ENCODE results near the gene PNMA1.
A peak's percentile ranks its signal among the peaks of the same experiment; 100 is the strongest.

PNMA1 gene

DNA sequence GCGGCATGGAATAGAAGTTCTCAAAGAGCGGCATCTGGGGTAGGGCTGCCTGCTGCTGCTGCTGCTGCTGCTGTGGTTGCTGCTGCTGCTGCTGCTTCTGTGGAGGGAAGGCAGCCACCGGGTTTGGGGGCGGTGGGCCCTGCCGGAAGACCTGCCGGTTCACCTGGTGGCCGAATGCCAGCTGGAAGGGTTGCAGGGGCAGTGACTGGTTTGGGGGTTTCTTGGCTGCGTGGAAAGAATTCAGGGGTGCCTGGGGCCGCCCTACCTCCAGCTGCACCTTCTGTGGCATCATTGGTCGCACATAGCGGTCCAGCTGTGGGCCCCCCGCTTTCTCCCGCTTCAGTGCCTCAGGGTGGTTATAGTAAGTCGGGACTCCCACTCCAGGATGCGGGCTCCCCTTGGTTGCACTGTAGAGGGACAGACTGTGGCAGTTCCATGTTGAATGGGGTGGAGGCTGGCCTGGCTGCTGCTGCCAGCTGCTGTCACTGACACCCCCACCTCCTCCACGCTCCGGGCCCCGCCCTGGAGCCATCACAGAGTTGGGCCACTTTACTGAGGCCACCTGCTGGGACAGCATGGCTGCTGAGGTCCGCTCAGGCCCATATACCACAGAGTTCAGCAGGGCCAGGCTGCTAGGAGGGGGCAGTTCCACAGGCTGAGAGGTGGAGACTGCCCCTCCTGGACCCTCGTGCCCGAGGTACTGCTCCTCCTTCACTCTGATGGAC lies 25.2 kb upstream of the PNMA1 start:
- no peak for DNase-seq (ENCODE audit: insufficient read length, low spot score)
- FAIRE-seq = no peak

DNA sequence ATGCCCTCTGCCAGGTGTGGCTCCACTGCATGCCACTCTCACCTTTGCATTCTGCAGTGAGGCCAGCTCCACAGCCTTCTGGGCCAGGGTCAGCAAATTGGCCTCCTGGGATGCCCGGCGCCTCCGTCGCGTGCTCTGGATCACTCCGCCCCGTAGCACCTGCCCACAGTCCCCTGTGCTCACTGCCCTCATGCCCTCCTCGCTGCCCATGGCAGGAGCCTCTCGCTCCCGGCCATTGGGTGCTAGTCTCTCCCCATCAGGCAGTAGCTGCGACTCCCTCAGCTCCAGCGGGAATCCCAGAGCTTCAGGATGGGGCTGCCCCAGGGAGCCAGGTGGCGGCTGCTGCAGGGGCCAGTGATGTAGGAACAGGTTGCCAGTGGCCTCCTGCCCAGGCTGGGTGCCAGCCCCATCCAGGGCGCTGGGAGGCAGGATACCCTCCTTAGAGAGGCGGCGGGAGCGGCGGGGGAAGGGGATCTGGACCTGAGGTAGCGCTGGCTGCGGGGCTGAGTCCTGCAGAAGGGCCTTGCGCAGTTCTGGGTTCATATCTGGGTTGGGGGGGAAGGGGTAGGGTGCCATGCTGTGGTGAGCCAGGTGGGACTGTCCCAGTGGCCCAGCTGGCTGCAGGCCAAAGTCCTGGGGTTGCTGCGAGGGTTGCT lies 24.5 kb upstream of the PNMA1 start:
- FAIRE-seq (no peak), DNase-seq (ENCODE audit: insufficient read length, low spot score) (no peak)

GRCh38 chr14:73736842-73737241 lies 22.7 kb upstream of the PNMA1 start:
- FAIRE-seq = no peak
- DNase-seq (ENCODE audit: insufficient read length, low spot score) = no peak

DNA sequence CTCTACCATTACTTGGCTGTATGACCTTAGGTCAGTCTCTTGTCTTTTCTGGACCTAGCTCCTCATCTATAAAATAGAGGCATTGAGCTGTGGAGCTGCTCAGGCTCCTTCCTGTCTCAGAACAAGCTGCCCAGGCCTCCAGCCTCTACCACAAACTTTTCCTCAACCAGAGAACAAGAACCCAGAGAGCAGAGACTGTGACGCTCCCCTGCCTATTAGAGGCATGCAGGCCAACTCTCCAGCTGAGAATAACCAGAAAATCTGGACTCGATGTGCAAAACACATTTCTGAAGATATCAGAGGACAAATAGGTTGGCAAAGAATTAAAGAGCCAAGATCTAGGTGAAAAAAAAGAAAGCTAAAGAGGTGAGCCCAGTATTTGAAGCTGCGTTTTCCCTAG lies 17.8 kb upstream of the PNMA1 start:
- DNase-seq (ENCODE audit: insufficient read length, low spot score) (no peak), FAIRE-seq (no peak)

GRCh38 chr14:73731111-73731510 lies 16.9 kb upstream of the PNMA1 start:
- no peak for DNase-seq (ENCODE audit: insufficient read length, low spot score)

DNA sequence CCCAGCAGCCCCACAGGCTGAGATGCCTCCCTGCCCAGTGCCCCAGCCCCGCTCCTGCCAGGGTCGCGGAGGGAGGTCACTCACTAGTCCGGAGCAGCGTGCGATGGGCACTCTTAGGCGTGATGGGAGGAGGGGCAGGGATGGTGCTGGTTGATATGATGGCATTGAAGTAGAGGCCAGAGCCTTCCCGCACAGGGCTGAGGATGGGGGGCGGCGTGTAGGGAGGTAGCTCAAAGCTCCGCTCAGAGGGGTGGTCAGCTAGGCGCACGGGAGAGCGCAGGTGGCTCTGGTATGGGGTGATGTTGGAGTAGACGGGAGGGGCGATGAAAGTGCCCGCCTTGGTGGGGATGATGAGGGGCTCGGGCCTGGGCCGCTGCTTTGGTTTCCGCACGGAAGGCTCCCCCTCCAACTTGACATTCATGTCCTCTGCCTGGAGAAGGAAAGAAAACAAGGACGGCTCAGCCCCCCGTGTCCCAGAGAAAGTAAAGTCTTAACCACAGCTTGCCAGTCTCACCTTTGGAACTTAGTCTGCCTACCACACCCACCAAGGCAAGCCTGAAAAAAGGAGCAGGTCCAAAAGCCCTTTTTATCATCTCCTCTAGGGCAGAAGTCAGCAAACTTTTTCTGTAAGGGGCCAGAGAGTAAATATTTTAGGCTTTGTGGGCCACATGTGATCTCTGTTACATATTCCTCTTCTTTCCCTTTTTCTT lies 15.5 kb upstream of the PNMA1 start:
- FAIRE-seq (no peak), DNase-seq (ENCODE audit: insufficient read length, low spot score) (no peak)

More at GRCh38 chr14:73731111-73731510, 16.9 kb upstream of the PNMA1 start:
- FAIRE-seq = no peak

DNA sequence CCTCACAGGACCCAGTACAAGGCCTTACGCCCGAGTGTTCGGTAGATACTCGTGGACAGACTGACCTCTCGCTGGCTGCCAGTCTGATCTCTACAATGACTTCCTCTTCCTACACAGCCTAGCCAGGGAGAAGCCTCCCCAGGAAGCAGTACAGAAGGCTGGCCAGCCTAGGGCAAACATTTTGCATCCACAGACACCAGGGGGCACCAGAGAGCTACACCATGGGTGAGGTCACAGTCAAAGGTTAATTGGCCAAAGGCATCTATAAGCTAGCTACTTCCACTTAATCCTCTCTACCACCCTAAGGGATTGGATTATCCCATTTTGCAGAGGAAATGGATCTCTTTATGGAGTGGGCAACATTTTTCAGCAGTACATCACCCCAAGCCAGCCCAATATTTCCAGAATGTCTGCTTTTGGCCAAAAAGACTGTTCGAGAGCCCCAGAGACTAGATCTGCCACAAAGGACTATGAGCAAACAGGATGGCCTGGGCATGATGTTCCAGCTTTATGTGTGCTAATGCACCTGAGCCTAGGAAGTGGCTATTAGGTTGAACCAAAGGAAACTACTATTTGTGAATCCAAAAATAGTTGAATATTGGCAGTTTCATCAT lies 14.6 kb upstream of the PNMA1 start:
- DNase-seq (ENCODE audit: insufficient read length, low spot score) = peak; percentile 90
- FAIRE-seq = peak; percentile 95

GRCh38 chr14:73727166-73727565 lies 13.0 kb upstream of the PNMA1 start:
- no peak for FAIRE-seq
- no peak for DNase-seq (ENCODE audit: insufficient read length, low spot score)

GRCh38 chr14:73726025-73726961 lies 12.1 kb upstream of the PNMA1 start:
- no peak for FAIRE-seq
- DNase-seq (ENCODE audit: insufficient read length, low spot score) = no peak

DNA sequence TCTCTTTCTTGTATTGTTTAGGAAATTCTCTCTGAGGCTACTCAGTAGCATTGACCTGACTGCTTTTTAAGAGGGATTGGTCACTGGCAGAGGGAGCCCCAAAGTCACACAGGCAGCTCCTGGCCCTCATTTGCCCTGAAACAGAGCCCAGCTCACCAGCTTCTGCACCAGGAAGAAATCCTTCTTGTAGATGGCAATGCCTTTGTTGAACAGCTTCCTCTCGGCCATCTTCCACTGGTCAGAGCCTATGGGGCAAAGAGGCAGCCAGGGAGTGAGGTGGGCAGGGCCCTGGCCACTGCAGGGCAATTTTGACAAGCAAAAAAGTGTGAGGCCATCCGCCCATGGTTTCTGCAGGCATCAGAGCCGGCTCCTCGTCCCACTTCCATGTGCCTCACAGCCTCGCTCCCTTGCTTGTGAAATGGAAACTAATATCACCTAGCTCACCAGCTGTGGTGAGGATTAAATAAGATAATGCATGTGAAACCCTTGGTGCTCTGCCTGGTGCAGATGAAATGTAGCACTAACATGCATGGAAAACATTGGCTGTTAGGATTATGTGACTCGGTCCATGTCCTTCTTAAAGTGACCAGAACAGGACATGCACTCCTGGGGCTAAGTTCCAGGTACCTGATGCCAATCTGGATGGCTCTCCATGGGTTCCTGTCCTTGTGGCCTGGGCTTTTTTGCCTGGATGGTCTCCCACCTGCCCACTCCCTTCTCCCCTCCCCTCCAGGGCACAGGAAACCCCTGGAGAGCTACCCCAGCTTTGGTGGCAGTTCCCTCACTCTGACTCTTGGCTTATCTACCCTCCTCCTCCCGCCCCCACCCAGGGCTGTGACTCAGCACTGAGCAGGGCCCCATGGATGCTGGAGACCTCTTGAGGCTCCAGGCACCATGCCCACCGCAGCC lies 11.2 kb upstream of the PNMA1 start:
- FAIRE-seq = no peak
- DNase-seq (ENCODE audit: insufficient read length, low spot score) = no peak

- no peak for FAIRE-seq
- no peak for DNase-seq (ENCODE audit: insufficient read length, low spot score)
These were observed 10.5 kb upstream of the PNMA1 start for GRCh38 chr14:73724696-73725095.

DNA sequence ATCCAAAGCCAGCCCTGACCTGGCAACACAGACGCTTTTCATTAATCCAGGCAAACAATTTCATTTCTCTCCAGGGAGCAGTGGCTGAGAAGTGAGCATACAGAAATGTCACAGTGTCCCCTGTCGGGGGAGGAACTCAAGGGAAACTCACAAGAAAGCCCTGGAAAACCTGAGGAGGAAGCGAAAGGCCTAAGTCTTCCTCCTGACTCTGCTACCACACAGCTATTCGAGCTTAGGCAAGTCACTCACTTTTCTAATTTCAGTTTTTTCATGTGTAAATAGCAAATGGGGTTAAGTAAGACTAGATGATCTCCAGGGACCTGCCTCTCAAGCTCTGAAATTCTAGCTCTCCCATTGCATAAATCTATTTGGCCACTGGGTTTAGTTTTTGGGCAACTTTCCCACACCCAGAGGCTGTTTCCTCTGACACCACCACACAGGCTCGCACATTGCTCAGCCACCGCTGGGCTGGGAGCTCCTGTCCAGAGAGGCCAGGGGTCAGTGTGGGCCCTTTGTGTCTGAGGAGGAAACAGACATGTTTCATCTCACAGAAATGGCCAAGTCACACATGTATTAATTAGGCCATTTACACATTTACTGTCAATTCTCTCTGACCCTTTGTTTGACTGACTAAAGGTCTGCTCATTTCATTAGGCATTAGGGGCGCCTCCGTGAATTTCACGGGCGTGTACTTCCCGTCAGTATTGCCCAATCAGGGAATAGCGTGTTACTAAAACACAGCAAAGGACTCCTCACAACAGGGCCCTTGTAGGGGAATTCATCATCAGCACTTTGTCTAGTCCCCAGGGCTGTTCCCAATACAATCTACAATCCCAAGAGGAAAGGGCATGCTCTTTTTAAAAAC lies 9.8 kb upstream of the PNMA1 start:
- FAIRE-seq (peak; percentile 81), DNase-seq (ENCODE audit: insufficient read length, low spot score) (no peak)

DNA sequence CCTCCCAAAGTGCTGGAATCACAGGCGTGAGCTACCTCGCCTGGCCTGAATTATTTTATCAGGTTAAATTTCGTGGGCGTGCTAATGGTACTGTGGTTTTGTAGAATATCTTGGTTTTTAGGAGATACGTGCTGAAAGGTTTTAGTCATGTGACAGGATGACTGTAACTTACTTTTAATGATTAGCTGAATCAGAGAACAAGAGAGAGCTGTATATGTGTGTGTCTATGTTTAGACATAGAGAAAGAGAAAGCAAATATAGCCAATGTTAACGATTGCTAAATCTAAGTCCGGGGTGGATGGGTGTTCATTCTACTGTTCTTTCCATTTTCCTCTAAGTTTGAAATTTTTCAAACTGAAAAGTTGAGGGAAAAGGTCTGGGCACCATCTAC lies 9.2 kb upstream of the PNMA1 start:
- DNase-seq (ENCODE audit: insufficient read length, low spot score) = no peak
- no peak for FAIRE-seq

DNA sequence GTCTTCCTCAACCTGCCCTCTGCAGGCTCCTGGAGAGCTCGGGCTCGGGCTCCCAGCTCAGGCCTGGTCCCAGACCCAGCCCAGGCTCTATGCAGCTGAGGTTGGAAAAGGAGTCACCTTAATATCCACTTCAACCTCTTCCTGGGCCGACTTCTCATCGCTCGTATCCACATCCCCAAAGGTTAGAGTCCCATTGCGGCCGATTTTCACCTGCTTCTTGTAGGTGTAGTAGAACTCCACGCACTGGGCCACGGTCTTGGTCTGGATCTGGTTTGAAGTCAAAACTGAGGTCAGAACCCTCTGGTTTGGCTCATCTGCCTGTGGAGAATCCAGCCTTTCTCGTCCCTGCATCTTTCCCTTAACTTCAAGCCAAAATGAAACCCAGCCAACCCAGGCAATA lies 8.4 kb upstream of the PNMA1 start:
- DNase-seq (ENCODE audit: insufficient read length, low spot score) (no peak), FAIRE-seq (no peak)

- FAIRE-seq (no peak), DNase-seq (ENCODE audit: insufficient read length, low spot score) (no peak)
These were observed 7.1 kb upstream of the PNMA1 start for GRCh38 chr14:73721101-73721821.

DNA sequence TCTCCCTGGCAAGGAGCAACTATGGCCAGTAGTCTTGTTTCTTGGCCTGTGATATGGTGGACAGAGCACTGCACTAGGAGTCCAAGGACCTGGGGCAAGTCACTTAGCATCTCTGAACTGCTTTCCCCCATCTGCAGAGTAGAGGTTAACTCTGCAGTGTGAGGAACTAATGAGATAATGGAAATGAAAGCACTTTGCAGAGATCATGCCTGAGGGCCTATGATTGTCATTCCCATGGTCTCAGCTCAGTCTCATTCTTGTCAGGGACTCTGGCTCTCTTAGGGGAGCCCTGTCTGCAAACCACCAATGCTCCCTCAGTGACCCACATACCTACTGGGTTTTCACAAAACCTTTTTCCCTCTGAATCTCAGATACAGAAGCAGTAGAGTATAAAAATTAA lies 6.5 kb upstream of the PNMA1 start:
- FAIRE-seq (peak; percentile 14), DNase-seq (ENCODE audit: insufficient read length, low spot score) (no peak)

- DNase-seq (ENCODE audit: insufficient read length, low spot score) (no peak), FAIRE-seq (no peak)
These were observed 5.6 kb upstream of the PNMA1 start for GRCh38 chr14:73719791-73720190.

- no peak for DNase-seq (ENCODE audit: insufficient read length, low spot score)
- no peak for FAIRE-seq
These were observed 5.2 kb upstream of the PNMA1 start for GRCh38 chr14:73719361-73719760.
